ENCODE results near the gene ZNRF2.

DNA sequence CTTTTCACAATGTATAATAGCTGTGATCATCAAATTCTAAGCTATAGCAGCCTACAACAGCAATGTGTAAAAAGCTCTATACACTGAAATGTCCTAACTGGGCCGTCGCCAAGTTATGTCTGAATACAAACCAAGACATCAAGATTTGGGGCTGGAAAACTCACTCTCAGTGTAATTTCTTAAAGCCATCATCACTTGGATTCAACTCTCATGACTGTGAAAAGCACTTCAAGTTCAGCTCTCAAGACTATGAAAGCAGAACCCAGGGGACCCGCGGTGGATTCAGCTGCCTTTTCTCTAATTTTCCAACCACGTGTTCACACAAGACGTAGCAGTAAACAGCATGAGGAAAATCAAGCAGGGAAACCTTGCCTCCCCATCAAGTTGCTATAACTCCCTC is 15.8 kb upstream of the ZNRF2 start:
- TF ChIP-seq, protein P1, sequence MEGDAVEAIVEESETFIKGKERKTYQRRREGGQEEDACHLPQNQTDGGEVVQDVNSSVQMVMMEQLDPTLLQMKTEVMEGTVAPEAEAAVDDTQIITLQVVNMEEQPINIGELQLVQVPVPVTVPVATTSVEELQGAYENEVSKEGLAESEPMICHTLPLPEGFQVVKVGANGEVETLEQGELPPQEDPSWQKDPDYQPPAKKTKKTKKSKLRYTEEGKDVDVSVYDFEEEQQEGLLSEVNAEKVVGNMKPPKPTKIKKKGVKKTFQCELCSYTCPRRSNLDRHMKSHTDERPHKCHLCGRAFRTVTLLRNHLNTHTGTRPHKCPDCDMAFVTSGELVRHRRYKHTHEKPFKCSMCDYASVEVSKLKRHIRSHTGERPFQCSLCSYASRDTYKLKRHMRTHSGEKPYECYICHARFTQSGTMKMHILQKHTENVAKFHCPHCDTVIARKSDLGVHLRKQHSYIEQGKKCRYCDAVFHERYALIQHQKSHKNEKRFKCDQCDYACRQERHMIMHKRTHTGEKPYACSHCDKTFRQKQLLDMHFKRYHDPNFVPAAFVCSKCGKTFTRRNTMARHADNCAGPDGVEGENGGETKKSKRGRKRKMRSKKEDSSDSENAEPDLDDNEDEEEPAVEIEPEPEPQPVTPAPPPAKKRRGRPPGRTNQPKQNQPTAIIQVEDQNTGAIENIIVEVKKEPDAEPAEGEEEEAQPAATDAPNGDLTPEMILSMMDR (conservative IDR thresholded peaks at IDR 0.05): no peak
- TF ChIP-seq ZFX (IDR thresholded peaks at IDR 0.05): no peak

All from C4-2B (cell line).